ENCODE data around the gene FCRL5. TPM values are rescaled to one million over a fixed set of nuclear protein-coding genes. Genes with fewer than 3 reads are reported as not detected.
"Not testable (repeated sequence)": the region's sequence is repeated elsewhere in the genome, so short reads cannot be mapped to it uniquely, and the experiment has no call there.

FCRL5 gene
- total RNA-seq, 1 experiment from 2014 or later = 0.93 TPM

GRCh38 chr1:157490467-157491165 lies 61.7 kb downstream of the FCRL5 start:
- H2AFZ ChIP-seq (ENCODE audit: low read length) = 0 out of 2 replicates have a peak overlapping the region, but pooled peaks have one; percentile 34

GRCh38 chr1:157488156-157488555 lies 64.2 kb downstream of the FCRL5 start:
- H3K27me3 ChIP-seq (ENCODE audit: low read length) = no peaks in the 10 kb centered on the region
- H3K4me3 ChIP-seq (ENCODE audit: low read length) = no peak overlapping the region
- no peaks in the 10 kb centered on the region for H3K36me3 ChIP-seq (ENCODE audit: insufficient read depth, low read length)
- no peak overlapping the region for H3K4me2 ChIP-seq (ENCODE audit: low read depth, low read length, poor library complexity, severe bottlenecking)
- no peaks in the 10 kb centered on the region for H3K4me1 ChIP-seq (ENCODE audit: low read length)
- no peak overlapping the region for H3K27ac ChIP-seq (ENCODE audit: low read length)
- H3K79me2 ChIP-seq (ENCODE audit: low read length) = no peaks in the 10 kb centered on the region
- DNase-seq = no peak
- no peaks in the 10 kb centered on the region for H3K9me2 ChIP-seq (replicated peaks; ENCODE audit: insufficient read depth, low read length)
- H3K9me3 ChIP-seq (ENCODE audit: low read length) = no peaks in the 10 kb centered on the region
- no peak overlapping the region for H3K9ac ChIP-seq (ENCODE audit: low read length)
- no peaks in the 10 kb centered on the region for H4K20me1 ChIP-seq (ENCODE audit: insufficient read depth, low read depth, low read length)
- no peak overlapping the region for H2AFZ ChIP-seq (ENCODE audit: low read length)

More at GRCh38 chr1:157490467-157491165, 61.7 kb downstream of the FCRL5 start:
- Histone ChIP-seq H3K9me2 (replicated peaks; ENCODE audit: insufficient read depth, low read length) (no peaks in the 10 kb centered on the region), H4K20me1 (ENCODE audit: insufficient read depth, low read depth, low read length) (no peaks in the 10 kb centered on the region), H3K9ac (ENCODE audit: low read length) (no peak overlapping the region), H3K4me3 (ENCODE audit: low read length) (no peak overlapping the region), H3K27ac (ENCODE audit: low read length) (no peak overlapping the region), H3K79me2 (ENCODE audit: low read length) (no peaks in the 10 kb centered on the region), H3K4me2 (ENCODE audit: low read depth, low read length, poor library complexity, severe bottlenecking) (no peak overlapping the region), H3K27me3 (ENCODE audit: low read length) (no peaks in the 10 kb centered on the region), H3K36me3 (ENCODE audit: insufficient read depth, low read length) (no peaks in the 10 kb centered on the region), H3K4me1 (ENCODE audit: low read length) (no peaks in the 10 kb centered on the region), H3K9me3 (ENCODE audit: low read length) (no peaks in the 10 kb centered on the region)
- peak; percentile 89 for DNase-seq

GRCh38 chr1:157487504-157487903 lies 64.8 kb downstream of the FCRL5 start:
- Histone ChIP-seq H3K79me2 (ENCODE audit: low read length) (no peaks in the 10 kb centered on the region), H4K20me1 (ENCODE audit: insufficient read depth, low read depth, low read length) (no peaks in the 10 kb centered on the region), H3K36me3 (ENCODE audit: insufficient read depth, low read length) (no peaks in the 10 kb centered on the region), H2AFZ (ENCODE audit: low read length) (no peak overlapping the region), H3K4me2 (ENCODE audit: low read depth, low read length, poor library complexity, severe bottlenecking) (no peak overlapping the region), H3K27me3 (ENCODE audit: low read length) (no peaks in the 10 kb centered on the region), H3K4me3 (ENCODE audit: low read length) (no peak overlapping the region), H3K9me3 (ENCODE audit: low read length) (no peaks in the 10 kb centered on the region), H3K9ac (ENCODE audit: low read length) (no peak overlapping the region), H3K27ac (ENCODE audit: low read length) (no peak overlapping the region), H3K9me2 (replicated peaks; ENCODE audit: insufficient read depth, low read length) (no peaks in the 10 kb centered on the region), H3K4me1 (ENCODE audit: low read length) (no peaks in the 10 kb centered on the region)
- DNase-seq = no peak

GRCh38 chr1:157487096-157487495 lies 65.2 kb downstream of the FCRL5 start:
- Histone ChIP-seq H3K79me2 (ENCODE audit: low read length) (no peaks in the 10 kb centered on the region), H4K20me1 (ENCODE audit: insufficient read depth, low read depth, low read length) (no peaks in the 10 kb centered on the region), H3K9me3 (ENCODE audit: low read length) (no peaks in the 10 kb centered on the region), H3K4me3 (ENCODE audit: low read length) (no peak overlapping the region), H3K36me3 (ENCODE audit: insufficient read depth, low read length) (no peaks in the 10 kb centered on the region), H3K9ac (ENCODE audit: low read length) (no peak overlapping the region), H3K27me3 (ENCODE audit: low read length) (no peaks in the 10 kb centered on the region), H3K4me2 (ENCODE audit: low read depth, low read length, poor library complexity, severe bottlenecking) (no peak overlapping the region), H3K9me2 (replicated peaks; ENCODE audit: insufficient read depth, low read length) (no peaks in the 10 kb centered on the region), H2AFZ (ENCODE audit: low read length) (no peak overlapping the region), H3K27ac (ENCODE audit: low read length) (no peak overlapping the region), H3K4me1 (ENCODE audit: low read length) (no peaks in the 10 kb centered on the region)
- DNase-seq = no peak

GRCh38 chr1:157486400-157486799 lies 65.9 kb downstream of the FCRL5 start:
- H3K4me1 ChIP-seq (ENCODE audit: low read length); H3K9me3 ChIP-seq (ENCODE audit: low read length); H3K27ac ChIP-seq (ENCODE audit: low read length); H4K20me1 ChIP-seq (ENCODE audit: insufficient read depth, low read depth, low read length); DNase-seq; H3K4me3 ChIP-seq (ENCODE audit: low read length); H2AFZ ChIP-seq (ENCODE audit: low read length); H3K9ac ChIP-seq (ENCODE audit: low read length); H3K9me2 ChIP-seq (replicated peaks; ENCODE audit: insufficient read depth, low read length); H3K36me3 ChIP-seq (ENCODE audit: insufficient read depth, low read length); H3K27me3 ChIP-seq (ENCODE audit: low read length); H3K79me2 ChIP-seq (ENCODE audit: low read length); H3K4me2 ChIP-seq (ENCODE audit: low read depth, low read length, poor library complexity, severe bottlenecking): not testable (repeated sequence)

GRCh38 chr1:157485793-157486192 lies 66.5 kb downstream of the FCRL5 start:
- DNase-seq = no peak
- no peaks in the 10 kb centered on the region for H3K4me1 ChIP-seq (ENCODE audit: low read length)
- no peaks in the 10 kb centered on the region for H3K27me3 ChIP-seq (ENCODE audit: low read length)
- no peaks in the 10 kb centered on the region for H3K79me2 ChIP-seq (ENCODE audit: low read length)
- no peak overlapping the region for H3K27ac ChIP-seq (ENCODE audit: low read length)
- H3K9me2 ChIP-seq (replicated peaks; ENCODE audit: insufficient read depth, low read length) = no peaks in the 10 kb centered on the region
- H3K9me3 ChIP-seq (ENCODE audit: low read length) = no peaks in the 10 kb centered on the region
- no peak overlapping the region for H3K4me3 ChIP-seq (ENCODE audit: low read length)
- H3K36me3 ChIP-seq (ENCODE audit: insufficient read depth, low read length) = no peaks in the 10 kb centered on the region
- no peak overlapping the region for H3K4me2 ChIP-seq (ENCODE audit: low read depth, low read length, poor library complexity, severe bottlenecking)
- no peaks in the 10 kb centered on the region for H4K20me1 ChIP-seq (ENCODE audit: insufficient read depth, low read depth, low read length)
- no peak overlapping the region for H2AFZ ChIP-seq (ENCODE audit: low read length)
- no peak overlapping the region for H3K9ac ChIP-seq (ENCODE audit: low read length)

- Histone ChIP-seq H3K36me3 (ENCODE audit: insufficient read depth, low read length) (no peaks in the 10 kb centered on the region), H2AFZ (ENCODE audit: low read length) (no peak overlapping the region), H4K20me1 (ENCODE audit: insufficient read depth, low read depth, low read length) (no peaks in the 10 kb centered on the region), H3K79me2 (ENCODE audit: low read length) (no peaks in the 10 kb centered on the region), H3K9me3 (ENCODE audit: low read length) (peaks cover 3% of the 10 kb centered on the region; the same call in 1 of the 2 replicates), H3K4me1 (ENCODE audit: low read length) (no peaks in the 10 kb centered on the region), H3K27ac (ENCODE audit: low read length) (no peak overlapping the region), H3K27me3 (ENCODE audit: low read length) (no peaks in the 10 kb centered on the region), H3K4me3 (ENCODE audit: low read length) (no peak overlapping the region), H3K9me2 (replicated peaks; ENCODE audit: insufficient read depth, low read length) (no peaks in the 10 kb centered on the region), H3K4me2 (ENCODE audit: low read depth, low read length, poor library complexity, severe bottlenecking) (no peak overlapping the region), H3K9ac (ENCODE audit: low read length) (no peak overlapping the region)
- DNase-seq = no peak
Observed at GRCh38 chr1:157484573-157484972, 67.7 kb downstream of the FCRL5 start.

- no peak overlapping the region for H3K4me2 ChIP-seq (ENCODE audit: low read depth, low read length, poor library complexity, severe bottlenecking)
- peaks cover 3% of the 10 kb centered on the region for H3K9me3 ChIP-seq (ENCODE audit: low read length)
- no peak for DNase-seq
- no peaks in the 10 kb centered on the region for H3K27me3 ChIP-seq (ENCODE audit: low read length)
- H3K4me1 ChIP-seq (ENCODE audit: low read length) = no peaks in the 10 kb centered on the region
- H3K36me3 ChIP-seq (ENCODE audit: insufficient read depth, low read length) = no peaks in the 10 kb centered on the region
- no peak overlapping the region for H3K27ac ChIP-seq (ENCODE audit: low read length)
- H3K4me3 ChIP-seq (ENCODE audit: low read length) = no peak overlapping the region
- H3K9ac ChIP-seq (ENCODE audit: low read length) = no peak overlapping the region
- no peaks in the 10 kb centered on the region for H3K9me2 ChIP-seq (replicated peaks; ENCODE audit: insufficient read depth, low read length)
- H2AFZ ChIP-seq (ENCODE audit: low read length) = no peak overlapping the region
- H3K79me2 ChIP-seq (ENCODE audit: low read length) = no peaks in the 10 kb centered on the region
- no peaks in the 10 kb centered on the region for H4K20me1 ChIP-seq (ENCODE audit: insufficient read depth, low read depth, low read length)
Observed at GRCh38 chr1:157483635-157484034, 68.7 kb downstream of the FCRL5 start.
